GM19193 (cell line): ENCODE data around the gene TMEM192.

Experiments
- POLR2A ChIP-seq: IDR thresholded peaks from 4 replicates; pipeline ENCODE4 v1.6.1; 2011; ENCODE audit not compliant: insufficient read depth, insufficient read length; ENCODE audit errors: extremely low read depth

TMEM192 gene

DNA sequence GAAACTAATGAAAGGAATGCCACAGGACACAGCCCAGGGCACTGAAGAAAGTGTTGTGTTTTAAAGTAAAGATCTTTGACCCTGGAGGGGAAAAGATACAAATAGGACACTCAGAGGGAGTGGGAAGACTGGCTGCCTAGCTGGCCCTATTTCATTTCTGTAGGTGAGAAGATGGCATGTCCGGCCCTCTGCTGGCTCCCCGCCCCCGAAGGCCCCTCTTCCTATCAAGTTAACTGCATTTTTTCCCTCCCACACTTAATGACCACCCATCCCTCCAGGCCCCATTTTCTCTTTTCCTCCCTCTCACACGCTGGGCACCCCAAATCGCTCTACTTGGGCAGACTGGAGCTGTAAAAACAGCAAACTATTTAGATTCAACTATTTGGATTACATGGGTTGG lies 64.5 kb downstream of the TMEM192 start:
- no peak for TF ChIP-seq POLR2A

DNA sequence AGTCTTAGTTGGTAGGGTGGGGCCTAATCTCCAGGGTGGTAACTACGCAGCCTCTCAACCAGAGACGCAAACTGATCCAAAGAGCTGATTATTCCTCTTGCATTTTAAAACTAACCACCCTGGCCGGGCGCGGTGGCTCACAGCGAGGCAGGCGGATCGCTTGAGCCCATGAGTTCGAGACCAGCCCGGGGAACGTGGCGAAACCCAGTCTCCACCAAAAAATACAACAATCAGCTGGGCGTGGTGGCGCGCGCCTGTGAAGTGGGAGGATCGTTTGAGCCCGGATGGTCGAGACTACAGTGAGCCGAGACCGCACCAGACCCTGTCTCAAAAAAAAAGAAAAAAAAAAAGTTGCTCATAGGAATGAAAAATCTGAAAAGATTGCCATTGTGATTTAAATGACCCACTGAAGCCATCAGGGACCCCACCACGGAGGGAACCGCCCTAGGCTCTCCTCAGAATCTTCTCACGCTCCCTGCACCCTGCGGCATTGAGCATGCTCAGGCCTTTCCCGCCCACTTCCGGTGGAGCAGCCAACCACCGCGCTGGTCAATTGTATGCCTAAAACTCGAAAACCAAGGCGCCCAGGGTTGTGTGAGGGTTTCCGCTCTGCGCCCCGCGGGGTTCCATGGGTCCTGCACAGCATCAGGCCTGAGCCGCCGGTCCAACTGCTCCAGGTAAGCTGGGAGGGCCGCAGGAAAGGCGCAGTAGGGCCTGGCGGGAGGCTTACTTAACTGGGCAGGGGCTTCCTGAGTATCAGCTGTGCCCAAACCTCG lies 81.0 kb downstream of the TMEM192 start, which contains the start of gene TRIM60:
TRIM60 (plus strand) TSS at position 564 of the 776 bp plus-strand sequence. CDS start 8,074 bp downstream, outside the sequence.
- no peak for TF ChIP-seq POLR2A

DNA sequence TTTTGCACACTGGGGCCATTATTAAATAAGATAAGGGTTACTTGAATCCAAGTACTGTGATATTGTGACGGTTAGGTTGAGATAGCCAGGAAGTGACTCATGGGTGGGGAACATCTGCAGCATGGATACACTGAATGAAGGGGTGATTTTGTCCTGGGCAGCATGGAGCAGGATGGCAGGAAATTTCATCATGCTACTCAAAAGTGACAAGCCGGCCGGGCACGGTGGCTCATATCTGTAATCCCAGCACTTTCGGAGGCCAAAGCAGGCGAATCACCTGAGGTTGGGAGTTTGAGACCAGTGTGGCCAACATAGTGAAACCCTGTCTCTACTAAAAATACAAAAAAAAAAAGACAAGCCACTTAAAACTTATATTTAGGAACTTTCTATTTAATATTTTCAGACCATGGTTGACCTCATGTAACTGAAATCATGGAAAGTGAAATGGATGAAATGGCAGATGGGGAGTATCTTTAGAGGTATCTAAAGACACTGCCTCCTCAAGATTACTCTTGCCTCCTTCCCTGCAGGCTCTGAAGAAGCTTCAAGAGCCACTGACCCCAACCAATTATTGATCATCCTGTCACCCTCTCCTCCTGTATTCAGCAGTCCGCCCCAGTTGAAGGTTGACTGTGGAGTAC lies 84.8 kb downstream of the TMEM192 start:
- no peak for TF ChIP-seq POLR2A
